GM12878 (cell line): ENCODE results near the gene NIPAL3. TPM values are rescaled to one million over a fixed set of nuclear protein-coding genes. Genes with fewer than 3 reads are reported as not detected.

Experiments
- BCLAF1 ChIP-seq: fragments of 450-650 bp; IDR thresholded peaks from 2 replicates; pipeline ENCODE4 v1.6.1; 2017; ENCODE audit warnings: antibody characterized with exemption, mild to moderate bottlenecking, moderate library complexity
- CHD2 ChIP-seq: IDR thresholded peaks from 2 replicates; pipeline ENCODE4 v1.6.1; 2011; ENCODE audit warnings: low read depth, low read length, improper control_type of control experiment, borderline replicate concordance
- LARP7 ChIP-seq: fragments of 450-650 bp; IDR thresholded peaks from 2 replicates; pipeline ENCODE4 v1.6.1; 2017; ENCODE audit warnings: mild to moderate bottlenecking
- NFYA ChIP-seq: IDR thresholded peaks from 2 replicates; pipeline ENCODE4 v1.6.1; 2011; ENCODE audit warnings: low read depth, mild to moderate bottlenecking, low read length, improper control_type of control experiment, borderline replicate concordance
- RB1 ChIP-seq: fragments of 450-650 bp; formaldehyde crosslinking; IDR thresholded peaks from 2 replicates; pipeline ENCODE4 v1.6.1; 2017; ENCODE audit warnings: mild to moderate bottlenecking, borderline replicate concordance
- RFX5 ChIP-seq: IDR thresholded peaks from 2 replicates; pipeline ENCODE4 v1.6.1; 2011; ENCODE audit warnings: low read depth, low read length, improper control_type of control experiment
- polyA plus RNA-seq, 11 experiments: library from polyadenylated mRNA; depleted of rRNA in 4 of 11; unstranded in 6 of 11; stranded (reverse) in 5 of 11; fragments of >200 nt; fragmentation: Nextera tagmentation in 4 of 11; fragmentation: Illumina TruSeq in 1 of 11; extraction: Ambion mirVana in 4 of 11; extraction: Trizol in 1 of 11; gene quantifications; 1 replicate in 1 of 11; 2 replicates in 10 of 11; pipeline versions ENCODE4 v1.2.1 to v1.2.3, GENCODE V29; 2011 to 2016; ENCODE audit warnings: inconsistent platforms in 2 of 11, missing spikeins in 2 of 11, low read depth in 1 of 11
- total RNA-seq, 4 experiments: library from RNA; depleted of rRNA in 3 of 4; stranded (reverse); fragments of >200 nt in 3 of 4; fragmentation: Illumina TruSeq in 1 of 4; extraction: Trizol in 1 of 4; gene quantifications; 2 replicates each; pipeline versions ENCODE4 v1.2.1 to v1.2.3, GENCODE V29; 2013 to 2021
- TF ChIP-seq, protein P1 (sequence below): fragments of 450-650 bp; IDR thresholded peaks from 2 replicates; pipeline ENCODE4 v1.6.1; 2016; ENCODE audit warnings: mild to moderate bottlenecking, moderate library complexity, borderline replicate concordance

NIPAL3 gene
- total and polyA plus RNA-seq, 10 of the 15 experiments (the other 5 are each of a cell fraction or from before 2014, with no cell fraction given), result 2.1 to 9.4 (median 4.2) TPM

GRCh38 chr1:24413350-24414163, 2.0 kb upstream of the NIPAL3 start, which contains the start of gene STPG1 (continued):
- TF ChIP-seq, protein P1, sequence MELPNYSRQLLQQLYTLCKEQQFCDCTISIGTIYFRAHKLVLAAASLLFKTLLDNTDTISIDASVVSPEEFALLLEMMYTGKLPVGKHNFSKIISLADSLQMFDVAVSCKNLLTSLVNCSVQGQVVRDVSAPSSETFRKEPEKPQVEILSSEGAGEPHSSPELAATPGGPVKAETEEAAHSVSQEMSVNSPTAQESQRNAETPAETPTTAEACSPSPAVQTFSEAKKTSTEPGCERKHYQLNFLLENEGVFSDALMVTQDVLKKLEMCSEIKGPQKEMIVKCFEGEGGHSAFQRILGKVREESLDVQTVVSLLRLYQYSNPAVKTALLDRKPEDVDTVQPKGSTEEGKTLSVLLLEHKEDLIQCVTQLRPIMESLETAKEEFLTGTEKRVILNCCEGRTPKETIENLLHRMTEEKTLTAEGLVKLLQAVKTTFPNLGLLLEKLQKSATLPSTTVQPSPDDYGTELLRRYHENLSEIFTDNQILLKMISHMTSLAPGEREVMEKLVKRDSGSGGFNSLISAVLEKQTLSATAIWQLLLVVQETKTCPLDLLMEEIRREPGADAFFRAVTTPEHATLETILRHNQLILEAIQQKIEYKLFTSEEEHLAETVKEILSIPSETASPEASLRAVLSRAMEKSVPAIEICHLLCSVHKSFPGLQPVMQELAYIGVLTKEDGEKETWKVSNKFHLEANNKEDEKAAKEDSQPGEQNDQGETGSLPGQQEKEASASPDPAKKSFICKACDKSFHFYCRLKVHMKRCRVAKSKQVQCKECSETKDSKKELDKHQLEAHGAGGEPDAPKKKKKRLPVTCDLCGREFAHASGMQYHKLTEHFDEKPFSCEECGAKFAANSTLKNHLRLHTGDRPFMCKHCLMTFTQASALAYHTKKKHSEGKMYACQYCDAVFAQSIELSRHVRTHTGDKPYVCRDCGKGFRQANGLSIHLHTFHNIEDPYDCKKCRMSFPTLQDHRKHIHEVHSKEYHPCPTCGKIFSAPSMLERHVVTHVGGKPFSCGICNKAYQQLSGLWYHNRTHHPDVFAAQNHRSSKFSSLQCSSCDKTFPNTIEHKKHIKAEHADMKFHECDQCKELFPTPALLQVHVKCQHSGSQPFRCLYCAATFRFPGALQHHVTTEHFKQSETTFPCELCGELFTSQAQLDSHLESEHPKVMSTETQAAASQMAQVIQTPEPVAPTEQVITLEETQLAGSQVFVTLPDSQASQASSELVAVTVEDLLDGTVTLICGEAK, result peak; percentile 44
- 0 out of 2 replicates have a peak, but pooled peaks have one; percentile 49 for TF ChIP-seq LARP7
- peak; percentile 79 for TF ChIP-seq NFYA
- TF ChIP-seq BCLAF1, result no peak
- 0 out of 2 replicates have a peak, but pooled peaks have one; percentile 17 for TF ChIP-seq CHD2
- TF ChIP-seq RFX5, result 0 out of 2 replicates have a peak, but pooled peaks have one; percentile 15
- TF ChIP-seq RB1, result 0 out of 2 replicates have a peak, but pooled peaks have one; percentile 28
